ENCODE data around the gene CST3.

GRCh38 chr20:23659989-23660837 is 22.5 kb upstream of the CST3 start:
- TF ChIP-seq EZH2 (optimal IDR thresholded peaks at IDR 0.05; ENCODE audit: low read depth, low read length) (no peak), CTCF (IDR thresholded peaks at IDR 0.05; ENCODE audit: low read length) (no peak), EZH2phosphoT487 (IDR thresholded peaks at IDR 0.05; ENCODE audit: low read length) (no peak)

All from MM.1S (cell line).